Ascending aorta (tissue), 2 donors: ENCODE results near the gene EIF5. TPM values are rescaled to one million over a fixed set of nuclear protein-coding genes. Genes with fewer than 3 reads are reported as not detected.
A peak's percentile ranks its signal among the peaks of the same experiment; 100 is the strongest.

Source experiments
- DNase-seq, 2 donors: peaks; one replicate each; pipeline ENCODE4 v3.0.0-alpha.2; 2019; ENCODE audit warnings: low spot score in 2 of 2
- H3K27ac ChIP-seq, 2 donors: fragments of 200-600 bp; sonication (generic); one replicate each; pipeline ENCODE4 v1.5.1; 2016 to 2017; ENCODE audit warnings: mild to moderate bottlenecking in 1 of 2
- H3K27me3 ChIP-seq: fragments of 200-600 bp; sonication (generic); one replicate; pipeline ENCODE4 v1.5.1; 2017
- H3K36me3 ChIP-seq, 2 donors: fragments of 200-600 bp; sonication (generic); one replicate each; pipeline ENCODE4 v1.5.1; 2016
- H3K4me1 ChIP-seq, 2 donors: fragments of 200-600 bp; sonication (generic); one replicate each; pipeline ENCODE4 v1.5.1; 2016 to 2017; ENCODE audit warnings: mild to moderate bottlenecking in 1 of 2
- H3K4me3 ChIP-seq, 2 donors: fragments of 200-600 bp; sonication (generic); one replicate each; pipeline ENCODE4 v1.5.1; 2016 to 2017; ENCODE audit warnings: mild to moderate bottlenecking in 1 of 2
- H3K9me3 ChIP-seq, 2 donors: fragments of 200-600 bp; sonication (generic); one replicate each; pipeline ENCODE4 v1.5.1; 2016
- intact Hi-C: fragments of 100-400 bp; cut with DNase I; formaldehyde crosslinking; loops from one replicate; pipeline ENCODE4 v1.15.1; 2023
- total RNA-seq: library from RNA; depleted of rRNA; stranded (reverse); fragments of >200 nt; gene quantifications from one replicate; pipeline ENCODE4 v1.1.0, GENCODE V29; 2016
- TF ChIP-seq, protein P1 (sequence below), 3 experiments: fragments of 200-600 bp in 2 of 3; fragments of 450-650 bp in 1 of 3; sonication (generic) in 2 of 3; IDR thresholded peaks; one replicate each; pipeline ENCODE4 v1.5.1; 2016 to 2019; ENCODE audit warnings: antibody characterized with exemption in 3 of 3, mild to moderate bottlenecking in 1 of 3, moderate library complexity in 1 of 3

Gene EIF5
- total RNA-seq, 1 donor from 2014 or later: 85.5 TPM

DNA sequence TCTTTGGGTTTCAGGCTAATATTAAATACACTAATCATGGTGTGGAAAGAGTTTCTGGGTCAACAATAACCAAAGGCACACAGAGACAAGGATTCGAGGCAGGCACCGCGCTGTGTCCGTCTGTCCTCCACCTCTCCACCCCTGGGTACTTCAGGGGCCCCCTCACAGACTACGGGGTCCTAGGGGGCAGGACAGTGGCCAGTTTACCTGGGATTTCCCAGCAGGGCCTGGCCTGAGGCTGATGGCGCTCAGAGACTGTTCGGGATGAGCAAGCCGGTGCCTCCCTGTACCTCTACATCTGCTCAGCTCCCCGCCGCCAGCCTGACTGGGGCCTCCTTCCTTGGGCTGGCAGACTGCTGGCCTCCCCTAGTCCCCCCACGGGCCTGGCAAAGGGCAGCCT is 18.1 kb upstream of the EIF5 start:
- no peak overlapping the region for H3K4me3 ChIP-seq
- TF ChIP-seq, protein P1, sequence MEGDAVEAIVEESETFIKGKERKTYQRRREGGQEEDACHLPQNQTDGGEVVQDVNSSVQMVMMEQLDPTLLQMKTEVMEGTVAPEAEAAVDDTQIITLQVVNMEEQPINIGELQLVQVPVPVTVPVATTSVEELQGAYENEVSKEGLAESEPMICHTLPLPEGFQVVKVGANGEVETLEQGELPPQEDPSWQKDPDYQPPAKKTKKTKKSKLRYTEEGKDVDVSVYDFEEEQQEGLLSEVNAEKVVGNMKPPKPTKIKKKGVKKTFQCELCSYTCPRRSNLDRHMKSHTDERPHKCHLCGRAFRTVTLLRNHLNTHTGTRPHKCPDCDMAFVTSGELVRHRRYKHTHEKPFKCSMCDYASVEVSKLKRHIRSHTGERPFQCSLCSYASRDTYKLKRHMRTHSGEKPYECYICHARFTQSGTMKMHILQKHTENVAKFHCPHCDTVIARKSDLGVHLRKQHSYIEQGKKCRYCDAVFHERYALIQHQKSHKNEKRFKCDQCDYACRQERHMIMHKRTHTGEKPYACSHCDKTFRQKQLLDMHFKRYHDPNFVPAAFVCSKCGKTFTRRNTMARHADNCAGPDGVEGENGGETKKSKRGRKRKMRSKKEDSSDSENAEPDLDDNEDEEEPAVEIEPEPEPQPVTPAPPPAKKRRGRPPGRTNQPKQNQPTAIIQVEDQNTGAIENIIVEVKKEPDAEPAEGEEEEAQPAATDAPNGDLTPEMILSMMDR (IDR thresholded peaks at IDR 0.05): no peak
- H3K27me3 ChIP-seq: no peaks in the 10 kb centered on the region
- no peaks in the 10 kb centered on the region for H3K36me3 ChIP-seq
- intact Hi-C loops: no loop called here
- no peaks in the 10 kb centered on the region for H3K4me1 ChIP-seq
- H3K27ac ChIP-seq: peak overlapping the region; percentile 11 to 21
- no peaks in the 10 kb centered on the region for H3K9me3 ChIP-seq
- no peak for DNase-seq

DNA sequence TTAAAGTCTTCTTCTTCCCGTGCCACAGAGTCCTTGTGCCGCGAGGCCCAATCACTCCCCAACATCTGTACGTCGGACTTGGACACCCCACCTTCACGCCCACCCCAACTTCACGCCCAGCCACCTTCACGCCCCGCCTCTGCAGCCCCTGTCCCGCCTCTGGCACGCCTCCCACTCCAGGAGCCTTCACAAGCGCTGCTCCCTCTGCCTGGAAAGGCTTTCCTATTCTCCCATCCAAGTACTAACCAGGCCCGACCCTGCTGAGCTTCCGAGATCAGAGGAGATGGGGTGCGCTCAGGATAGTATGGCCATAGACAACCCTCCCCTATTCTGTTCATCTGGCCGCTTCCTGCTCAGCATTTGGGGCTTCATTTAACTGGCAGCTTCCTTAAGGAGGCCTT is 17.3 kb upstream of the EIF5 start:
- intact Hi-C loops: no loop called here
- no peak overlapping the region for H3K4me3 ChIP-seq
- H3K4me1 ChIP-seq: no peaks in the 10 kb centered on the region
- no peaks in the 10 kb centered on the region for H3K9me3 ChIP-seq
- no peak overlapping the region for H3K27ac ChIP-seq
- no peaks in the 10 kb centered on the region for H3K27me3 ChIP-seq
- no peak for DNase-seq
- no peaks in the 10 kb centered on the region for H3K36me3 ChIP-seq
- TF ChIP-seq, protein P1 (IDR thresholded peaks at IDR 0.05): no peak

DNA sequence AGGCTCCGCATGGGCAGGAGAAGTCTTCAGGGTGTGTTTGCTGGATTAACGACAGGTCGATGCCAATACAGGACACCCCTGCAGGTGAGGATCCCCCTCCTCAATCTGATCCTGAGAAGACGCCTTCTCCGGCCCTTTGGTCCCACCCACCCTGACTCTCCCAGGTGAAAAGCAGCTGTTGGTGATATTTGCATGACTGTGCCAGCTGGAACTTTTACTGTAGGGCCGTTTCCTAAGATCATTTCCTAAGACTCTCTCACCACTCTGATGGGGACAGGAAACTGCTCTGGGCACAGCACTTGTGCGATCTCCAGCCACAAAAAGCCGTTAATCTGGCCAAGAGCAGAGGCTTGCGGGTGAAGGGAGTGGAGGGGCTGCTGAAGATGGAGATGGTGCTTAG is 16.8 kb upstream of the EIF5 start:
- Histone ChIP-seq H3K4me3 (no peak overlapping the region), H3K9me3 (no peaks in the 10 kb centered on the region), H3K36me3 (no peaks in the 10 kb centered on the region), H3K27ac (no peak overlapping the region), H3K27me3 (no peaks in the 10 kb centered on the region), H3K4me1 (no peaks in the 10 kb centered on the region)
- no peak for DNase-seq
- intact Hi-C loops: no loop called here
- TF ChIP-seq, protein P1 (IDR thresholded peaks at IDR 0.05): no peak

DNA sequence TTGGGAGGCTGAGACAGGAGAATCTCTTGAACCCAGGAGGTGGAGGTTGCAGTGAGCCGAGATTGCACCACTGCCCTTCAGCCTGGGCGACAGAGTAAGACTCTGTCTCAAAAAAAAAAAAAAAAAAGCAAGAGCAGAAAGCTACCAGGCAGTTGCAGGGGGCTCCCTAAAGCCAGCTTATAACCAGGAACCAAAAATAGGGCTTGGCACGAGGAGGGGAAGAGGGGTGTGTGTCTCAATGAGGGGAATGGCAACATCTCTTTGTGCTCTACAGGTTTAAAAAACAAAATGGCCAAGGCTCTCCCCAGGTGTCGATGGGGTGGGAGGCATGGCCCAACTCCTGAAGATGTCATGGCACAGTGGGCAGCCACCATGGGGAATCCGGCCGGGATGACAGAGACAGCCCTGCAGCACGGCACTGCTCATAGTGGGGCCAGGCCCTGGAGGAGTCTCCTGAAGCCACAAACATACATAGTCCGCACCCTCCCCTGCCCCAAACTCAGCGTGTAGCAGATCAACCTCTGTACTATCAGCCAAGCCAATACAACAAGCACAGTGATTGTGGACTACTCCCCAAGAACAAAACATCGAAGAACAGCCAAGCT is 16.0 kb upstream of the EIF5 start:
- intact Hi-C loops: no loop called here
- Histone ChIP-seq H3K9me3 (no peaks in the 10 kb centered on the region), H3K27me3 (no peaks in the 10 kb centered on the region), H3K36me3 (no peaks in the 10 kb centered on the region), H3K4me1 (no peaks in the 10 kb centered on the region), H3K27ac (no peak overlapping the region), H3K4me3 (no peak overlapping the region)
- no peak for DNase-seq
- TF ChIP-seq, protein P1 (IDR thresholded peaks at IDR 0.05): no peak

DNA sequence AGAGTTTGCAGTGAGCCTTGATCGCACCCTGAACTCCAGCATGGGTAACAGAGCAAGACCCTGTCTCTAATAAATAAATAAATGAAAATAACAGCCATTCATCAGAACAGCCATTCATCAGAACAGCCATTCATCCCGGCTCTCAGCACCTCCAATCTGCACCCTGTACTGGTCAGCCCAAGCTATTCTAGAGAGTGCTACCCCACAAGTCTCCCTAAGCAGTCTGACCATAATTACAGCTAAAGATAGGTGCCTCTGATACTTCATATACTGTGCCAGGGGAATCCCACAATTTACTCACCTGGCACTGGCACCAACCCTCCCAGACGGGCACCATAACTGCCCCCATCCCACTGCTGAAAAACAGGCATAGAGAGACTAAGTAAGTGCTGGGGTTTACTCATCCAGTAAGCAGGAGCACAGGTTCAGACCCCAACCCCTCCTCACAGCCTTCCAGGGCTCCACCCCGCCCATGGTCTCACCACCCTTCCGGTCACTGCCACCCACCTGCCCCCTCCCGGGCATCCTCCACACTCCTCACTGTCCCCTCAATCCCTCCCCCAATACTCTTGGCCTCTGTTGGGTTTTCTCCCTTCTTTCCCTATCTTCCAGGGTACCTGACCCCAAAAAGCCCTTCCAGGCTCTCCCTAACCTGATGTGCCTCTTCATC is 15.2 kb upstream of the EIF5 start:
- H3K27ac ChIP-seq: no peak overlapping the region
- intact Hi-C loops: no loop called here
- no peaks in the 10 kb centered on the region for H3K4me1 ChIP-seq
- no peaks in the 10 kb centered on the region for H3K36me3 ChIP-seq
- TF ChIP-seq, protein P1 (IDR thresholded peaks at IDR 0.05): no peak
- no peaks in the 10 kb centered on the region for H3K9me3 ChIP-seq
- no peak for DNase-seq
- H3K4me3 ChIP-seq: no peak overlapping the region
- no peaks in the 10 kb centered on the region for H3K27me3 ChIP-seq
